ENCODE measurements around the gene TMEM107. TPM values are rescaled to one million over a fixed set of nuclear protein-coding genes. Genes with fewer than 3 reads are reported as not detected.

TMEM107 gene
- total RNA-seq, 1 experiment from 2014 or later: 17.2 TPM

DNA sequence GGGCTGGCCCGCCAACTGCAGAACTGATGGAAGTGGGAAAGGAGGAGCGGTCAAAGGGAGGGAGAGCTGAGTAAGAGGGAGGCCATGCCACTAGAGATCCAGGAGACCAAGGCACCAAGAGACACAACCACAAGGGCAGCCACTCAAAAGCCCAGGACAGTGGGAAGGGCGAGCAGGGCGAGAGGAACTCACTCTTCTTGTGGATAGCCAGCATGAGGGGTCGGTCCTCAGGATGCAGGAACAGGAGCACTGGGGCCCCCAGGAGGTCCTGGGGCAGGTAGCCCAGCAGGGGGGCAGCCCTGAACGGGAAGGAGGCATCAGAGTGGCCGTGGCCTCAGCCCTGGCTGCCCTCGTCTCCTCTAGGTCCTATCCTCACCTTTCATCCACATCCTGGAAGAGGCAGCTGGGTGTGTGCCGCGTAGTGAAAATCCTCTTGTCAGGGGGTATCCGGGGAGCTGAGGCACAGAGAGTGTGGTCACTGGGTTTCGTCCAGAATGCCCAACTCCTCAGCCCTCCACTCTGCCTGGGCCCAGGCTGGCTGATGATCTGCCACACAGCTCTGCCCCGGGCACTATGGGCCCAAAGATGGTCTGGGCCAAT lies 28.3 kb downstream of the TMEM107 start:
- H3K4me1 Mint-ChIP-seq: peaks cover 6% of the 10 kb centered on the region
- H3K27ac Mint-ChIP-seq: no peak overlapping the region
- peaks cover 36% of the 10 kb centered on the region for H3K36me3 Mint-ChIP-seq
- no peaks in the 10 kb centered on the region for H3K9me3 Mint-ChIP-seq
- CTCF ChIA-PET: no interaction called here
- TF ChIP-seq SOX15 (CRISPR knock-in tag; IDR thresholded peaks at IDR 0.05) (no peak), TEAD1 (CRISPR knock-in tag; IDR thresholded peaks at IDR 0.05) (no peak), ZNF232 (CRISPR knock-in tag; IDR thresholded peaks at IDR 0.05) (no peak), ETV6 (CRISPR knock-in tag; IDR thresholded peaks at IDR 0.05) (no peak), PRRX2 (CRISPR knock-in tag; IDR thresholded peaks at IDR 0.05) (no peak), ZNF317 (CRISPR knock-in tag; IDR thresholded peaks at IDR 0.05; ENCODE audit: borderline replicate concordance, low read depth) (no peak), TCF7 (CRISPR knock-in tag; IDR thresholded peaks at IDR 0.05; ENCODE audit: low read depth) (no peak), GABPB1 (CRISPR knock-in tag; IDR thresholded peaks at IDR 0.05) (no peak), FOXJ3 (CRISPR knock-in tag; IDR thresholded peaks at IDR 0.05; ENCODE audit: borderline replicate concordance) (no peak), ZBTB21 (CRISPR knock-in tag; IDR thresholded peaks at IDR 0.05; ENCODE audit: borderline replicate concordance) (no peak)
- TF ChIP-seq, protein P1, sequence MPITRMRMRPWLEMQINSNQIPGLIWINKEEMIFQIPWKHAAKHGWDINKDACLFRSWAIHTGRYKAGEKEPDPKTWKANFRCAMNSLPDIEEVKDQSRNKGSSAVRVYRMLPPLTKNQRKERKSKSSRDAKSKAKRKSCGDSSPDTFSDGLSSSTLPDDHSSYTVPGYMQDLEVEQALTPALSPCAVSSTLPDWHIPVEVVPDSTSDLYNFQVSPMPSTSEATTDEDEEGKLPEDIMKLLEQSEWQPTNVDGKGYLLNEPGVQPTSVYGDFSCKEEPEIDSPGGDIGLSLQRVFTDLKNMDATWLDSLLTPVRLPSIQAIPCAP (CRISPR knock-in tag; IDR thresholded peaks at IDR 0.05): no peak
- TF ChIP-seq, protein P2, sequence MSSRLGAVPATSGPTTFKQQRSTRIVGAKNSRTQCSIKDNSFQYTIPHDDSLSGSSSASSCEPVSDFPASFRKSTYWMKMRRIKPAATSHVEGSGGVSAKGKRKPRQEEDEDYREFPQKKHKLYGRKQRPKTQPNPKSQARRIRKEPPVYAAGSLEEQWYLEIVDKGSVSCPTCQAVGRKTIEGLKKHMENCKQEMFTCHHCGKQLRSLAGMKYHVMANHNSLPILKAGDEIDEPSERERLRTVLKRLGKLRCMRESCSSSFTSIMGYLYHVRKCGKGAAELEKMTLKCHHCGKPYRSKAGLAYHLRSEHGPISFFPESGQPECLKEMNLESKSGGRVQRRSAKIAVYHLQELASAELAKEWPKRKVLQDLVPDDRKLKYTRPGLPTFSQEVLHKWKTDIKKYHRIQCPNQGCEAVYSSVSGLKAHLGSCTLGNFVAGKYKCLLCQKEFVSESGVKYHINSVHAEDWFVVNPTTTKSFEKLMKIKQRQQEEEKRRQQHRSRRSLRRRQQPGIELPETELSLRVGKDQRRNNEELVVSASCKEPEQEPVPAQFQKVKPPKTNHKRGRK (CRISPR knock-in tag; IDR thresholded peaks at IDR 0.05; ENCODE audit: borderline replicate concordance): no peak
- ATAC-seq: no peak
- DNase-seq (ENCODE audit: low spot score): no peak
- H3K27me3 Mint-ChIP-seq (ENCODE audit: low read depth): no peaks in the 10 kb centered on the region
- H3K4me3 Mint-ChIP-seq: no peak overlapping the region
- POLR2A ChIA-PET: no interaction called here

DNA sequence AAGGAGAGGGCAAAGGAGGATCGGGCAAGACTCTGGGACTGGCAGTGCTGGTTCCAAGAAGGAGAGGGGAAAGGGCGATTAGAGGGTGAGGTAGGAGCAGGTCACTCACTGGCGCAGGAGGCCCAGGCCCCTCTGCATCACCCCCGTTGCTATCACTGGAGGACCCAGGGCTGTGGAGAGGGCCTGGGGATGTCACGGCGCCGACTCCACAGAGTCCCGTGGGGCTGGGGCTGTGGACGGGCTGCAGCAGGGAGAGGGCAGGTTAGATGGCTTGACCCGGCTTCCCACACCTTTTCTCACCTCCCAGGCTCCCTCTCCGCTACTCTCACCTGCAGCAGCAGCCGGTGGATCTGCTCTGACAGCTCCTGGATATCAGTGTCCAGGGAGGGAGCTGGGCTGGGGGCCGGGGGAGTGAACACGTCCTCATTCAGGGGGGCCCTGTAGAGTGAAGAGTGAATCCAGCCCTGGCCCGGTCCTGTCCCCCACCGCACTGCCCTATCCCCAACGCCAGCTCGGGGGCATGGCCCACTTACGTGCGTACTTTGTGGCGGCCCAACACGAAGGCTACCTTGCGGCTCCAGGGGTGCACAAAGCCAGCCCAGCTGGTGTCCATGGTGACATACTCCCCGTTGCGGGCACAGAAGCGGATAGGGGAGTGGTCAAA lies 28.9 kb downstream of the TMEM107 start:
- ATAC-seq (no peak), DNase-seq (ENCODE audit: low spot score) (no peak)
- H3K36me3 Mint-ChIP-seq: peaks cover 36% of the 10 kb centered on the region
- no peak overlapping the region for H3K27ac Mint-ChIP-seq
- ChIA-PET POLR2A (no interaction called here), CTCF (no interaction called here)
- no peaks in the 10 kb centered on the region for H3K27me3 Mint-ChIP-seq (ENCODE audit: low read depth)
- no peak overlapping the region for H3K4me3 Mint-ChIP-seq
- H3K4me1 Mint-ChIP-seq: no peaks in the 10 kb centered on the region; the same call in 1 of the 2 replicates
- no peaks in the 10 kb centered on the region for H3K9me3 Mint-ChIP-seq
- TF ChIP-seq TEAD4 (CRISPR knock-in tag; IDR thresholded peaks at IDR 0.05) (no peak), ZNF317 (CRISPR knock-in tag; IDR thresholded peaks at IDR 0.05; ENCODE audit: borderline replicate concordance, low read depth) (no peak), ZNF121 (CRISPR knock-in tag; IDR thresholded peaks at IDR 0.05) (no peak), ZNF232 (CRISPR knock-in tag; IDR thresholded peaks at IDR 0.05) (no peak), ZBTB21 (CRISPR knock-in tag; IDR thresholded peaks at IDR 0.05; ENCODE audit: borderline replicate concordance) (no peak)
- TF ChIP-seq, protein P3, sequence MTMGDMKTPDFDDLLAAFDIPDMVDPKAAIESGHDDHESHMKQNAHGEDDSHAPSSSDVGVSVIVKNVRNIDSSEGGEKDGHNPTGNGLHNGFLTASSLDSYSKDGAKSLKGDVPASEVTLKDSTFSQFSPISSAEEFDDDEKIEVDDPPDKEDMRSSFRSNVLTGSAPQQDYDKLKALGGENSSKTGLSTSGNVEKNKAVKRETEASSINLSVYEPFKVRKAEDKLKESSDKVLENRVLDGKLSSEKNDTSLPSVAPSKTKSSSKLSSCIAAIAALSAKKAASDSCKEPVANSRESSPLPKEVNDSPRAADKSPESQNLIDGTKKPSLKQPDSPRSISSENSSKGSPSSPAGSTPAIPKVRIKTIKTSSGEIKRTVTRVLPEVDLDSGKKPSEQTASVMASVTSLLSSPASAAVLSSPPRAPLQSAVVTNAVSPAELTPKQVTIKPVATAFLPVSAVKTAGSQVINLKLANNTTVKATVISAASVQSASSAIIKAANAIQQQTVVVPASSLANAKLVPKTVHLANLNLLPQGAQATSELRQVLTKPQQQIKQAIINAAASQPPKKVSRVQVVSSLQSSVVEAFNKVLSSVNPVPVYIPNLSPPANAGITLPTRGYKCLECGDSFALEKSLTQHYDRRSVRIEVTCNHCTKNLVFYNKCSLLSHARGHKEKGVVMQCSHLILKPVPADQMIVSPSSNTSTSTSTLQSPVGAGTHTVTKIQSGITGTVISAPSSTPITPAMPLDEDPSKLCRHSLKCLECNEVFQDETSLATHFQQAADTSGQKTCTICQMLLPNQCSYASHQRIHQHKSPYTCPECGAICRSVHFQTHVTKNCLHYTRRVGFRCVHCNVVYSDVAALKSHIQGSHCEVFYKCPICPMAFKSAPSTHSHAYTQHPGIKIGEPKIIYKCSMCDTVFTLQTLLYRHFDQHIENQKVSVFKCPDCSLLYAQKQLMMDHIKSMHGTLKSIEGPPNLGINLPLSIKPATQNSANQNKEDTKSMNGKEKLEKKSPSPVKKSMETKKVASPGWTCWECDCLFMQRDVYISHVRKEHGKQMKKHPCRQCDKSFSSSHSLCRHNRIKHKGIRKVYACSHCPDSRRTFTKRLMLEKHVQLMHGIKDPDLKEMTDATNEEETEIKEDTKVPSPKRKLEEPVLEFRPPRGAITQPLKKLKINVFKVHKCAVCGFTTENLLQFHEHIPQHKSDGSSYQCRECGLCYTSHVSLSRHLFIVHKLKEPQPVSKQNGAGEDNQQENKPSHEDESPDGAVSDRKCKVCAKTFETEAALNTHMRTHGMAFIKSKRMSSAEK (CRISPR knock-in tag; IDR thresholded peaks at IDR 0.05; ENCODE audit: borderline replicate concordance): no peak

Measured in WTC11 (cell line).